Activated T-helper 1 cell treated with anti-CD3 and anti-CD28 coated beads, Interleukin-2, amount 50 U/mL, for 16 hours (primary cell): ENCODE data around the gene PHF12.

Source experiments
- DNase-seq, 2 donors: peaks; one replicate each; pipeline ENCODE4 v3.0.0-alpha.2; 2020; ENCODE audit warnings: low read depth in 1 of 2, low spot score in 1 of 2

The PHF12 gene

GRCh38 chr17:28862561-28862960 lies 88.8 kb downstream of the PHF12 start:
- no peak for DNase-seq

DNA sequence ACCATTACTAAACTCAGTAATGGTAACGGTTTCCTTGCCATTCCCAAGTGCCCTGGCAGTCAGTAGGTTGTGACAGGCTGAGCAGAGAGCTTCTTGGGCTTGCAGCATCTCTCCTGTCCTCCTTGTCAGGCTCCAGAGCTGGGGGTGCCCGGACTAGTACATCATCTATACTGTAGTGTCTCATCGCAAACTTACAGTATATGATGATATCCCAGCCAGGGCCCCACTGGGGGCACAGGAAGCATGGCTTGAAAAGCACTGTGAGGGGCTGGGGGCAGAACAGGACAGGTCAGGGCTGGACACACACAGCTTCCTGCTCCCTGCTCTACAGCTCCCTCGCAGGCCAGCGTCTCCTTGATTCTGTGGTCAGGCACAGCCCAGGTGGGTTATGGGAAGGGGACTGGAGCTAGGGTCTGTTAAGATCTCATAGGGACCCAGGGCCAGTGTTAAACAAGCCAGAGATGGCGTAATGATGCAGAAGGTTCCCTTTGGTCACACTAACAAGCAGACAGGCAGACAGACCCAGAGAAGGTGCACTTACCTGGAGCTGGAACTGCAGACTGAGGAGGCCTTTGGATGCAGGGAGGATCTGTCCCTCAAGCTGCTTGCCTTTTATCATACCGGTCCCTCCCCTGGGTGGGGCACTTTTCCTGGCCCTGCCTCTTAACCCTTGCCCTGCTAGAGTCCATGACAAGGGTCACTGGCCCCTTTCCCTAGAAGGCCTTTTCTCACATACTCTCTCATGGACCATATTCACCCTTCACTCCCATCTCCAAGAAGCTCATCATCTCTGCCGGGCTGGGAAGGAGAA lies 89.7 kb downstream of the PHF12 start:
- DNase-seq = no peak

DNA sequence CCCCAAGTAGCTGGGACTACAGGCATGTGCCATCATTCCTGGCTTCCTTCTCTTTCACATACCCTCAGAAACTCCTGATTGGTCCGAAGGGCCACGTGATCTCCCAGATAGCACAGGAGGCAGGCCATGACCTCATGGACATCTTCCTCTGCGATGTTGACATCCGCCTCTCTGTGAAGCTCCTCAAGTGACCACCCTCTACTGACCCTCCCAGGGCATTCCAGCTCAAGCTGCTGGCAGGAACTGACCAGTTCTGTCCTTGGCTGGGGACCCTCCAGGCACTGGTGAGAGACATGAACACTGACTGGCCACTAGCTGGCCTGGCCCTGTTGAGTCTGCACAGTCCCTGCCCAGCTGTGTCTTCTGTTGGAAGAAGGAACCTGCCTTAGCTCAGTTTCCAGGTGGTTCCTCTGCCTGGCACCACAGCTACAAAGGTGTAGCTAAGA lies 90.9 kb downstream of the PHF12 start:
- no peak for DNase-seq

GRCh38 chr17:28858801-28859355 lies 92.4 kb downstream of the PHF12 start:
- DNase-seq = no peak

DNA sequence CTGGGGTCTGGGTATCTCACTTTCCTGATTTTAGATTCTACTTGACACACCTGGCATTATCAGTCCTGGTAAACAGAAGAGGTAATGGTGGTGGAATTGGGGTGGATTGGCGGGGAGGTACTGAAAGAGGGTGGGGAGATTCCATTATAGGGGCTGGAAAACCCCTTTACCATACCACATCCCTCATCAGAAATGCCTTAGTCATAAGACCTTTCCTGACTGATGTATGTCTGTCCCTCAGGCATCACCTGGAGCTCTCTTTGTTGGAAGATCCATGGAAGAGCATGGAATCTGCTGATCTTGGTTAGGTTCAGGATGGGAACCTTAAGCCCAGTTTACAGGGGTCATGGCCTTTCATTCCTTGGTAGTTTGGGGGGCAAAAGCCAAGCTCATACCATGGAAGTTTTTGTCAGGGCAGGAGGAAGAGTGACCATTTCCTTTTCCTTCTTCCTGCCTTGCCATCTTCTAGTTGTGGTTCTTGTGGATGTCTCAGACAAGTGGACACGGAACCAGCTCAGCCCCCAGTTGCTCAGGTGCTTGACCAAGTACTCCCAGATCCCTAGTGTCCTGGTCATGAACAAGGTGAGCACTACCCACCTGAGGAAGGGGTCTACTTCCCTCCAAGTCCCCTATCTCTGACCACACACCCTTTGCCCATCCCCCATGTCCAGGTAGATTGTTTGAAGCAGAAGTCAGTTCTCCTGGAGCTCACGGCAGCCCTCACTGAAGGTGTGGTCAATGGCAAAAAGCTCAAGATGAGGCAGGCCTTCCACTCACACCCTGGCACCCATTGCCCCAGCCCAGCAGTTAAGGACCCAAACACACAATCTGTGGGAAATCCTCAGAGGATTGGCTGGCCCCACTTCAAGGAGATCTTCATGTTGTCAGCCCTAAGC lies 93.2 kb downstream of the PHF12 start:
- DNase-seq = no peak

- DNase-seq = no peak
Observed at GRCh38 chr17:28856028-28856574, 95.2 kb downstream of the PHF12 start.

GRCh38 chr17:28855336-28855679 lies 96.0 kb downstream of the PHF12 start:
- no peak for DNase-seq
